GM12892 (cell line): ENCODE measurements around the gene KIF5C.

ENCODE experiments used
- POLR2A ChIP-seq: IDR thresholded peaks from 2 replicates; pipeline ENCODE4 v1.6.1; 2011; ENCODE audit warnings: low read depth, low read length, control low read depth
- TAF1 ChIP-seq: IDR thresholded peaks from 2 replicates; pipeline ENCODE4 v1.6.1; 2011; ENCODE audit warnings: low read depth, mild to moderate bottlenecking, control low read depth, low read length, borderline replicate concordance

DNA sequence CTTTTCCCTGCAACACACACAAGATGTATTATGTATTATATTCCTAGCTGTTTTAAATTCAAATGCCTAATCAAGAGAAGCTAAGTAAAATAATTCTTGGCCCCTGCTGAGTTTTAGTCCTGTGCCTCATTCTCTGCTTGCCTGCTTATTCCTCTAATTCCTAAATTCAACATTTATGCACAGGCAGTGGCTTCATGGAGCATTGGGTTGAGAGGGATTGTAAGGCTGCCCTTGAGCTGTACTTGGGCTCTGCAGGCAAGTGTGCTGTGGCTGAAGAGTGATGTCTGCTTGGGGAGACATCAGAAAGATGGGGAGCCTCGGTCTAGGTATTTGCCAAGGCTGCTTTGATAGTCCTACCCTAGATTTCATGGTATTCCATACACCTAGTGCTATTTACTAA, 27.8 kb downstream of the KIF5C start:
- no peak for TF ChIP-seq POLR2A
- TF ChIP-seq TAF1: no peak
